ACHN (cell line): ENCODE data around the gene UBE2Z.
"Not testable (repeated sequence)": the region's sequence is repeated elsewhere in the genome, so short reads cannot be mapped to it uniquely, and the experiment has no call there.

ENCODE experiments used
- DNase-seq: peaks from one replicate; pipeline ENCODE4 v3.0.0-alpha.2; 2015
- in situ Hi-C: cut with HindIII; loops from 2 replicates; pipeline ENCODE4 v1.10.0; 2017; ENCODE audit warnings: low sequenced_read_pairs, low pct_ligation_motif_present, low pct_unique_long_range_greater_than_20kb

UBE2Z gene

DNA sequence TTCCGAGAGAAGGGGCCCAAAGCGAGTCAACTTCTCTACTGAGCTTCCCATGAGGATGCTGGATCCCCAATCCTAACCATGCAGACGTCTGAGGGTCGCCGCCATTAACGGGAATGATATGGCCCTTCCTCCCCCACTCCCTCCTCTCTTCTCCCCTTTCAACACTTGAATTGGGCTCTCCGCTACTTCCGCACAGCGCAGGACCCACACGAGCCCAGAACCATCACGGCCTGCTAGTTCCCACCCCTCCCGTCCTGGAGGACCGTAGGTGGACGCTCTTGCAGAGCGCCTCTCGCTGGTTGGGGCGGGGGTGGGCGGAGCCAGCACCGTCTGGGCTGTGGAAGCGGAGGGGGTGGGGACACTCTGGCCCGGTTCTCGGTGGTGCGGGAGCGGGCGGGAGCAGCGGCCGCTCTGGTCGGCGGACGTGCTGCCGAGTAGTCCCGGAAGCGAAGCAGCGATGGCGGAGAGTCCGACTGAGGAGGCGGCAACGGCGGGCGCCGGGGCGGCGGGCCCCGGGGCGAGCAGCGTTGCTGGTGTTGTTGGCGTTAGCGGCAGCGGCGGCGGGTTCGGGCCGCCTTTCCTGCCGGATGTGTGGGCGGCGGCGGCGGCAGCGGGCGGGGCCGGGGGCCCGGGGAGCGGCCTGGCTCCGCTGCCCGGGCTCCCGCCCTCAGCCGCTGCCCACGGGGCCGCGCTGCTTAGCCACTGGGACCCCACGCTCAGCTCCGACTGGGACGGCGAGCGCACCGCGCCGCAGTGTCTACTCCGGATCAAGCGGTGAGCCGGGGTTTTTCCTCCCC is at the start of gene UBE2Z:
Gene UBE2Z (plus strand): TSS at position 361 of the 797 bp plus-strand sequence. CDS start 97 bp downstream, at position 458.
- in situ Hi-C loops, result loop anchor here (25.0 kb wide), 1 partner anchor 104 kb away; no protein-coding TSS in a partner anchor
- DNase-seq, result peak; percentile 95

DNA sequence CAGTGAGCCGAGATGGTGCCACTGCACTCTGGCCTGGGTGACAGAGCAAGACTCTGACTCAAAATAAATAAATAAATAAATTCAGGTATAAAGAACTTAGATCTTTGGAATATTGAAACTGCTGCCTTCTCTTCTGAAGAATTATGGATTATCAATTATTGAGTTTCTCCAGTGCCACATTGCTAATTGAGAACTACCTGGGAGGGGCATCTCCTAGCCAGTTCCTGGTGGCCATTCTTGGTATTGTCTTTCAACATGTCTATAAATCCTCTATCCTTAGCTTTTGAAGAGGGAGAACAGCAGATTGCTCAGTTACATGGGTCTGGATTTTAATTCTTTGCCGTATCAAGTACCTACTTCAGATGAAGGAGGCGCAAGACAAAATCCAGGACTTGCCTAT is 48.2 kb upstream of the UBE2Z start:
- in situ Hi-C loops, result no loop called here
- DNase-seq, result peak; percentile 7

DNA sequence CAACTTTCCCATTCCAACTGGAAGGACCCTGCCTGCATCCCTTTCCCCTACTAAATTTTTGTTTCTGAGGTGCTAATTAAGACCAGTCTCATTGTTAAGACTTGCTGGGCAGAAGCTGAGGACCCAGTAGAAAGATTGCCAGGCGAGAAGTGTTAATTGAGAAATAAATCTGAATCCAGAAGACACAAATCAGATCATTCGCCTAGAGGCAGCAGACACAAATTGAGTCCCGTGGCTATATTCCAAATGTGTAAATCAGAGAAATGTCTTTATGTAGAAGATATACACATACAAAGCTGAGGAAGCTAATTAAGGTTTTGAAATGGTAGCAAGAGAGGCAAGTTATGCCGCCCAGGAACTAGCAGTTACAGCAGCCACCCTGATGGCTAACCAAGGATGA is 47.8 kb upstream of the UBE2Z start:
- in situ Hi-C loops, result no loop called here

DNA sequence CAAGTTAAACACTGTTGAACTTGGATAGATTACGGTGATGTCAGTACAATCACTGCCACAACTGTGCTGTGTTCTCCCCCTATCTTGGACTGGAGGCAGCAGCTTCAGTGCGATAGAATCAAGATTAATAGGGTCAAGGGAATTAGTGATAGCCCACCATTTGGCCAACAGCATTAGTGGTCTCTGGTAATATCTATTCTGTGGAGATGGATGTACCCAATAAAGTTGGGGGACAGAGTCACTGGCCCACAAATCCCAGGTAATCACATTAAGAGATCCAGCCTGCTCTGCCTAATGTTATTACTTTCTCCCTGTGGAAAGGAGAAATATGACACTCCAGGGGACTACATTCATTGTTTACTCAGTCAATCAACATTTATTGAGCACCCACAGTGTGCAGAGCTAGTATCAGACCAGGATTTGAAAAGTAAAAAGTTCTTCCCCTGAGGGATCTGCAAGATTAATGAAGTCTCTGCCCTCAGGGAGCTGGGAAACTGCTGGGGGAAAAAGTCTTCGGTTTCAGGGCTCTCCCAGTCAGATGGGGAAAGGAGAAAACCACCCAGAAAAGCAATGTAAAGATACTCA is 39.2 kb upstream of the UBE2Z start:
- DNase-seq, result no peak
- in situ Hi-C loops, result no loop called here

More for the DNA sequence above, 47.8 kb upstream of the UBE2Z start:
- no peak for DNase-seq

DNA sequence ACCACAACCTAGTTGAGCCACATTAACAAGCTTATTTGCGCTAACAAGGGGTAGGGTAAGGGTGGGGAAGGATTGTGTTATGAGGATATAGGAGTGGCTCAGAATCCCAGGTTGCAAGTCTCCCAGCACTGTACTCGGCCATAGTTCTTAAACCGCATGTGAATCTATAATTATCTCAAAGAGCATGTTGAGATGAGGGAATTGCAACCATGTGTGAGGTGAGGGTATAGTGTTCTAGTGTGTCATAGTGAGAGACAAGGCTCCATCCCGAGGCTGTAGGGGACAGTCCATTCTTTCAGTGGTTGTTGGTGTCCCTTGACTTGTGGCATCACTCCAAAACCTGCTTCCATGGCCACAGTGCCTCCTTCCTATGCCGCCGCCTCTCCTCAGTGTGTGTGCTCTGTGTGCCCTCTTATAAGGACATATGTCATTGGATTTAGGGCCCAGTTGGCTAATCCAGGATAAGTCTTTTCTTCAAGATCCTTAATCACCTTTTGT is 38.3 kb upstream of the UBE2Z start:
- DNase-seq, result no peak
- in situ Hi-C loops, result no loop called here

DNA sequence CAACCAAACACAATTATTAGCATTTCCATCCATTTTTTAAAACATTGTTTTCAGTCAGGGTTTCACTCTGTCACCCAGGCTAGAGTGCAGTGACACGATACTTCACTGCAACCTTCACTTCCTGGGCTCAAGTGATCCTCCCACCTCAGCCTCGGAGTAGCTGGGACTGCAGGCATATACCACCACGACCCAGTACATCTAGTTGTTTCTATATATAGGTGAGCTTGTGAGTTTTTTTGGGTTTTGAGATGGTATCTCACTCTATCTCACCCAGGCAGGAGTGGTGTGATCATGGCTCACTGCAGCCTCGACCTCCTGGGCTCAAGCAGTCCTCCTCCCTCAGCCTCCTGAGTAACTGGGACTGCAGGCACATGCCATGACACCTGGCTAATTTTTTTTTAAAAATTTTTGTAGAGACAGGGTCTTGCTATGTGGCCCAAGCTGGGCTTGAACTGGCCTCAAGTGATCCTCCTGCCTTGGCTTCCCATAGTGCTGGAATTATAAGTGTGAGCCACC is 37.1 kb upstream of the UBE2Z start:
- DNase-seq, result no peak
- in situ Hi-C loops, result no loop called here

DNA sequence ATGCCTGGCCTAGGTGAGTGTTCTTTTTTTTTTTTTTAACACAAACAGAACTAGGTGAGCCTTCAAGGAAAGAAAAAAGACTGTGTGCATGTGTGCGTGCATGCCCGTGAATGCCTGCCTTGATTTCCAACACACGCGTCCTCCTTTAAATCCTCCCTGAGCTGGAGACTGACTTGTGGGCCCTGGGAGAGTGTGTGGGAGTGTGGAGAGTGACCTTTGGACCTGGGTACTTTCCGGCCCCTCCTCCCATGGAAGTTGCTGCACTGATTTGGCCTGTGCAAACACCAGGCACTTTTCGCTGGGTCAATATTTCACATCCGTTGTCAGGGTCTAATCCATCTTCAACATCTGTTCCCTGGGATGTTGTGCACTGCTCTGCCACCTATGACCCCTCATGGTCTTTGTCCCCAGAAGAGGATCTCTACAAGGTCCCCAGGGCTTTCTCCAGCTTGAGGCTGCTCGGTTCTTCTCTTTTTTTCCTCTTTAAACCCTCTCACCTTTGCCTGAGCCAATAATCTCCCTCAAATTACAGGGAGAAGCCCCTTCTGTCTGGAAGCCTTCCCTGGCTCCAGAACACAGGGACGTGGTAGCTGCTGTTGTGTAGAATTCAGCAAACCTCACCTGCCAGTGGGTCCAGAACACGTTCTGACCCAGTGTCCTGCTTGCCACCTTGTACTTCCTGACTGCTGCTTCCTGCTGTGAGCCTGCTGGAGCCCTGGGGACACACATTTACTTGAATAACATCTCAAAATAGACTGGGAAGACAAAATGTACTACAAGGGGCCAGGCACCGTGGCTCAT is 36.5 kb upstream of the UBE2Z start:
- DNase-seq, result no peak
- in situ Hi-C loops, result no loop called here

DNA sequence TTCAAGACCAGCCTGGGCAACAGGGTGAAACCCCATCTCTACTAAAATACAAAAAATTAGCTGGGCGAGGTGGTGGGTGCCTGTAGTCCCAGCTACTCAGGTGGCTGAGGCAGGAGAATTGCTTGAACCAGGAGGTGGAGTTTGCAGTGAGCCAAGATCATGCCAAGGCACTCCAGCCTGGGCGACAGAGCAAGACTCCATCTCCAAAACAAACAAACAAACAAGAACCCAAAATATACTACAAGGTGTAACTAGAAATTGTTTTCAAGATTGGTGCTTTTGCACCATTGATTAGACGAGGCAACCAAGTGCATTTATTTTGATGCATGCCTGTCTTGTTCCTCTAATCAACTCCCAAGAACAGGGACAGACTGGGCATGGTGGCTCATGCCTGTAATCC is 35.8 kb upstream of the UBE2Z start:
- in situ Hi-C loops, DNase-seq: not testable (repeated sequence)

DNA sequence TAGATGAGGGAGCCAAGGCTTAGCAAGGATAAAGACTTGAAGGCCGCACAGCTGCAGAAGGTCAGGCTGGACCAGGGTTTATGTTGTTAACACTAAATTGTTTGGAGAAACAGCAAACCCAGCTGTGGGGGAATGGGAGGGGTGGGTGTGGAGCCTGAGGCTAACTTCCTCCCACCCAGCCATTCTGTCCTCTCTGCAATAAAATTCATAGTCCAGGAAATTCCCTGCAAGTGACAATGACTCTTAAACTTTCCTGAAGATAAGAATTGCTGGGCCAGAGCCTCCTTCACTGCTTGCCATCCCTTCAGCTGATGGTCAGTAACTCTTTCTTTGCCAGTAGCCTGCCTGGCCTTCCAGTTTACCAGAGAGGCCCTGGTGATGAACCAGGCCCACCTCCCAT is 35.0 kb upstream of the UBE2Z start:
- DNase-seq, result no peak
- in situ Hi-C loops, result no loop called here

DNA sequence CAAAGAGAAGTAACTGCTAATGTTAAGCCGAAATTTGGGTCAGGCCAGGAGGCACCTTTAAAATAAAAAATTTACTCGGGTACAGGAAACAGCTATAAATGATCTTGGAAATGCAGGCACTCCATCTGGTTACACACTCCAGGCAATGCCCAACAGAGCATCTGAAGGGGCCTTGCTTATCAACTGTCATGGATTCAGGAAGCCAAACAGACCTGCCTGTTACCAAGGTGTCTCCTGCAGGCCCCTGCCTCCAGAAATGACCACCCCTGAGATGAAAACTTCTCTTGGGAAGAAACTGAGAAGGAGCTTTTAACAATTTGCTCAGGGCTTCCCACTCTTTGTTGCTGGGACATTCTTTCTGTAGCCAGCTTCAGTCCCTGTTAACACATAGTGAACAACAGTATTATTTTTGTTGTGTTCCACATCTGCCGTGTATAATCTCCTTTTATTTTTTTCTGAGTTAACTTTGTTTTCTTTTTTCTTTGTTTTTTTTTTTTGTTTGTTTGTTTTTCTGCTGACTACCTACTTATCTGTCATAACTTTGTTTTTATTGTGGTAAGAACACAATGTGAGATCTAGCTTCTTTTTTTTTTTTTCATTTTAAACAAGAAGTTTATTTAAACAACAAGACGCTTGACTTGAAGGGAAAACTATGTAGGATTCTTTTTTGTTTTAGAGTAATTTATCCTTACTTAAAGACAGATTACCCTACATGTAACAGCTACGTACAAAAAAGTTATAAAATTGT is 34.3 kb upstream of the UBE2Z start:
- in situ Hi-C loops, result no loop called here

DNA sequence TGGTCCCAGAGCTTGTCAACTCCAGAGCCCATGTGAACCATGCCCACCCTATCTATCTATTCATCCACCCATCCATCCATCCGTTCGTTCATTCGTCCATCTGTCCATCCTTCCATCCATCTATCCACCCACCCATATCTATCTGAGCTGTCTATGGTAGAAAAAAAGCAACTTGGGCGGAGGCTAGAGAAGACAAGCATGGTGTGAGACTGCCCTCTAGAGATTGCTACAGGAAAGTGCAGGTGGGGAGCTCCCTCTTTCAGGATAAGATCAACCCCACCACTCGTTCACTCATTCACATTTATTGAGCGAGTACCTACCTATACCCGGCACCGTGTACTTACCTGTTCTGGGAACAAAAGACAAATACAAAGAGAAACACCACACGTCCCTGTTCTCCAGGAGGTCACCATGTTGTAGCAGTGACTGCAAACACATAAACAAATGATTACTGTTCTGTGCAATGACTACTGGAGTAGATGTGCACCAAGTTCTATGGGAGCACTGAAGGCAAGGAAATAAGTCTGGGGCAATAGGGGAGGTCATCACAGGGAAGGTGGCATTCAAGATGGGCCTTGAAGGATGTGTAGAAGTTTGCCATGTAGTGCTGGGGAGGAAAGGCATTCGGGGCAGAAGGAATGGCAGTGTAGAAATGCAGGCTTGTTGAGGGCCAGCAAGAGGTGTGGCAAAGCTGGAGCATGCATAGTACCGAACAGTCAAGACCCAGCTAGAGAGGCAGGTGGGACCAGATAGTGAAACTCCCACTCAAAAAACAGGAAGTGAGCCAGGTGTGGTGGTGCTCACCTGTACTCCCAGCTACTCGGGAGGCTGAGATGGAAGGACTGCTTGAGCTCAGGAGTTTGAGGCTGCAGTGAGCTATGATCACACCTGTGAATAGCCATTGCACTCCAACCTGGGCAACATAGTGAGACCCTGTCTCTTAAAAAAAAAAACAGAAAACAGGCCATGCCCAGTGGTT is 29.0 kb upstream of the UBE2Z start:
- in situ Hi-C loops, result no loop called here
- DNase-seq, result peak; percentile 80

More for the DNA sequence above, 34.3 kb upstream of the UBE2Z start:
- DNase-seq, result no peak

DNA sequence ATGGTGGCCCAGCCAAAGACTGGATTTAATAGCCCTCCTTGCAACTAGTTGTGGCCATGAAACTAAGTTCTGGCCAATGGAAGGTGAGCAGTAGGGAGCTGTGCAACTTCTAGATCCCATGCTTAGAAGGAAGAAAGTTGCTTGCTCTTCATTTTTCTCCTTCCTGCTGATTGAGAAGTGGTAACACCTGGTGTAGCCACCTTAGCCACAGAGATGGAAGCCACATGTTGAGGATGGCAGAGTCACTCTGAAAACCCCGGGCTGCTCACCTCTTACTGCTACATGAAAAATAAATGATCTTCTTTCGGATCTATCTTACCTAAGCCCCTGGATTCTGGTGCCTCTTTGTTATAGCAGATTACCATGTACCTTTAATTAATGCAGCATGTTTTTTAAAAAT is 25.9 kb upstream of the UBE2Z start:
- in situ Hi-C loops, result no loop called here
- no peak for DNase-seq

DNA sequence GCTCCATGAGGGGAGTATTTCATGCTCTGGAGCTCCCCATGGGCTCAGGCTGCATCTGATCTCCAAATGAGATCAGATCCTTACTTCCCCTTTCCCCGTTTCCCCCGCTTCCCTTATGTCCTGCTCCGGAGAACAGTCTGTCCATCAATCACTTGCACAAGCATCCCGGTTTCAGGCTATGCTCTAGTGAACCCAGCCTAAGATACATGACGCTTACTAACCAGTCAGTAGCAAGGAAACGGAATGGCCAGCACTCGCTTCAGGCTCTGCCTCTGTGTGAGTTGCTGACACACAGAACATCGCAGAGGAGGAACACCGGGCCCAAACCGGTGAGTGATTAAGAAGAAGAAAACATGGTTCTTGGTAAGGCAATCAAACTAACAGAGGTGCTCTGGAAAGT is 25.0 kb upstream of the UBE2Z start:
- no peak for DNase-seq
- in situ Hi-C loops, result no loop called here

DNA sequence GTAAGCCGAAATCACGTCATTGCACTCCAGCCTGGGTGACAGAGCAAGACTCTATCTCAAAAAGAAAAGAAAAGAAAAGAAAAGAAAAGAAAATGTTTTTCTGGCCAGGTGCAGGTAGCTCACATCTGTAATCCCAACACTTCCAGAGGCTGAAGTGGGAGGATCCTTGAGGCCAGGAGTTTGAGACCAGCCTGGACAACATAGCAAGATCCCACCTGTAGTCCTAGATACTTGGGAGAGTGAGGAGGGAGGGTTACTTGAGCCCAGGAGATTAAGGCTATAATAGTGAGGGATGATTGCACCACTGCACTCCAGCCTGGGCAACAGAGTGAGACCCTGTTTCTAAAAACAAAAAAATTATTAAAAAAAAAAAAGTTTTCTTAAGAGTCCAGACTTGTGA is 18.1 kb upstream of the UBE2Z start:
- DNase-seq, result no peak
- in situ Hi-C loops, result no loop called here

DNA sequence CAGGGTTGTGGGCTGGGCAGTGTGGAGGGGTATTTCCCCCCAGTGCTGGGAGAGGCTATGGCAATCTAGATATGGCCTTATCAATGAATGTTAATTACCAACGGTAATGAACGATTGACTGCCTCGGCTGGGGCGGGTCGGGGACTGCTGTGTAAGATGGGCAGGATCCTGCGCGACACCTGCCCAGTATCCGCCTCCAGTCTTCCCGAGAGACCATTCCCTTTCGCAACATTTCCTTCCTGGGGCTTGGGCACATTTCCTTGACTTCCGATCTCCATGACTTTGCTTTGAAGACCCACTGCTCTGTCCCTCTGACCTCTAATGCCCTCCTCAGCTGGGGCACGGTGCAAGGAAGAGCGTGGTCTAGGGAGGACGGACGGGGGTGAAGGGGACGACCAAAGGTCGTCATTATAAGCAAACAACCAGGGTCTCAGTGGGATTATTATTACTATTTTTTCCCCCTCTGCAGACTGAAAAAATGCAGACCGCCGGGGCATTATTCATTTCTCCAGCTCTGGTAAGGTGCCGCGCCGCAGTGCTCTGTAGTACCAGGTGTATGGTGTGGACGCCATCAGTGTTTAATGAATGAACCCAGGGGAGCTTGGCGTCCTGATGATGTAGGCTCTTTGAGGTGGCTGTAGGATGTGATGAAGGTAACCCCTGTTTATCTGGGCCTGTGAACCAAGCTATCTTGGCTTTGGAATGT is 15.1 kb upstream of the UBE2Z start:
- DNase-seq, result peak; percentile 35
- in situ Hi-C loops, result no loop called here

DNA sequence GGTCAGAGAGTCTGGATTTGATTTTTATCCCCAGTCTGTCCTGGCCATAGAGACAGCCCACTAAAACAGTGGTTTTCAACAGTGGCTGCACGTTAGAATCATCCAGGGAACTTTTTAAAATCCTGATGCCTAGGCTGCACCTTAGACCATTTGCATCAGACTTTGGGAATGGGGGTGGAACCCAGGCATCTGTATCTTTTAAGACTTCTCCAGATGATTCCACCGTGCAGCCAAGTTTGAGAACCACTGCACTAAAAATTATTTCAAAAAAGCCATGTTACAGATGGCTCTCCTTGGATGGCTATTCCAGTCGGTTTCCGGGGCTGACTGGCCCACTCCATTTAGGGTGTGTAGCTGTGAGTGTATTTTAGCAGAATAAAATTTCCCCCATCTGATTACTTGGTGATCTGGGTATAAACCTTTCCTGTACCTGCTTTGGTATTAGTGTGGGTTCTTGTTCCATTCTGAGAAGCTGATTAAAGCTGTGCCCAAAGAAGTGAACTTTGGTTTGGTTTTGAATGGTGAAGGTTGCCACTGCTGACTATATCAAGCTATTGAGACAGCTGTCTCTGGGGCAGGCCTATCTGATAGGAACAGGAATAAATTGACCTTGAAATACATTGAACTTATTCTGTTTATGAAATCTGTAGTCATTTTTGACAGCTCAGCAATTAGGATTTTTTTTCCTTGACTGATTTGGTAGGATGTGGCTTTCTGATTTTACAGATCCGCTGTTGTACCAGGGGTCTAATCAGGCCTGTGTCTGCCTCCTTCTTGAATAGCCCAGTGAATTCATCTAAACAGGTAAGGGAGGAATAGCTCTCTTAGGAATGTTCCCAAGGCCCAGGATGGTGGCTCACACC is 14.3 kb upstream of the UBE2Z start:
- no peak for DNase-seq
- in situ Hi-C loops, result no loop called here
